Uterus (tissue), 4 donors: Measurements from ENCODE around the gene NUCKS1. TPM values are rescaled to one million over a fixed set of nuclear protein-coding genes. Genes with fewer than 3 reads are reported as not detected.

Experiments
- DNase-seq, 2 donors: peaks; one replicate each; pipeline ENCODE4 v3.0.0-alpha.2; 2019 to 2020
- H3K27ac ChIP-seq, 2 donors: fragments of 200-600 bp; sonication (generic); 1 replicate in 1 of 2; 2 replicates in 1 of 2; pipeline ENCODE4 v1.5.1; 2016 to 2018
- H3K27me3 ChIP-seq, 2 donors: fragments of 200-600 bp; sonication (generic); one replicate each; pipeline ENCODE4 v1.5.1; 2018 to 2019; ENCODE audit warnings: control low read depth in 1 of 2
- H3K36me3 ChIP-seq, 2 donors: fragments of 200-600 bp; sonication (generic); one replicate each; pipeline ENCODE4 v1.5.1; 2019; ENCODE audit warnings: control low read depth in 1 of 2
- H3K4me1 ChIP-seq, 2 donors: fragments of 200-600 bp; sonication (generic); one replicate each; pipeline ENCODE4 v1.5.1; 2018 to 2019; ENCODE audit warnings: control low read depth in 1 of 2
- H3K4me3 ChIP-seq, 2 donors: fragments of 200-600 bp; sonication (generic); 1 replicate in 1 of 2; 2 replicates in 1 of 2; pipeline ENCODE4 v1.5.1; 2018 to 2019; ENCODE audit warnings: mild to moderate bottlenecking in 1 of 2
- H3K9me3 ChIP-seq, 2 donors: fragments of 200-600 bp; sonication (generic); one replicate each; pipeline ENCODE4 v1.5.1; 2019; ENCODE audit warnings: control low read depth in 1 of 2
- CTCF ChIP-seq, 4 experiments: fragments of 200-600 bp in 2 of 4; fragments of 450-650 bp in 2 of 4; sonication (generic) in 2 of 4; IDR thresholded peaks; one replicate each; pipeline ENCODE4 v1.5.1; 2016 to 2019; ENCODE audit warnings: antibody characterized with exemption in 4 of 4, mild to moderate bottlenecking in 2 of 4, moderate library complexity in 1 of 4
- POLR2A ChIP-seq, 2 donors: fragments of 450-650 bp; IDR thresholded peaks; one replicate each; pipeline ENCODE4 v1.6.1; 2016; ENCODE audit warnings: antibody characterized with exemption in 2 of 2, mild to moderate bottlenecking in 1 of 2, moderate library complexity in 1 of 2
- intact Hi-C: fragments of 100-400 bp; cut with DNase I; formaldehyde crosslinking; loops from one replicate; pipeline ENCODE4 v1.15.1; 2023; ENCODE audit warnings: low total_unique reads
- total RNA-seq, 4 donors: library from RNA; depleted of rRNA in 3 of 4; stranded (reverse); fragments of >200 nt in 3 of 4; gene quantifications; one replicate each; pipeline versions ENCODE4 v1.1.0 to v1.2.4, GENCODE V29; 2014 to 2023
- donor health status: DM: yes; HTN: yes; CAD: no.

Gene NUCKS1
- total RNA-seq, 4 donors from 2014 or later: 59.4 to 286 (median 159) TPM

GRCh38 chr1:205766038-205766437, 16.1 kb upstream of the NUCKS1 start:
- Histone ChIP-seq H3K27ac (no peak overlapping the region), H3K4me1 (no peaks in the 10 kb centered on the region), H3K9me3 (no peaks in the 10 kb centered on the region), H3K27me3 (no peaks in the 10 kb centered on the region), H3K36me3 (no peaks in the 10 kb centered on the region), H3K4me3 (no peak overlapping the region)
- intact Hi-C loops: no loop called here
- no peak for DNase-seq
- TF ChIP-seq CTCF (IDR thresholded peaks at IDR 0.05) (no peak), POLR2A (IDR thresholded peaks at IDR 0.05) (no peak)

GRCh38 chr1:205764578-205764977, 14.6 kb upstream of the NUCKS1 start:
- Histone ChIP-seq H3K4me1 (no peaks in the 10 kb centered on the region), H3K36me3 (no peaks in the 10 kb centered on the region), H3K27me3 (no peaks in the 10 kb centered on the region), H3K4me3 (no peak overlapping the region), H3K27ac (no peak overlapping the region), H3K9me3 (no peaks in the 10 kb centered on the region)
- intact Hi-C loops: no loop called here
- TF ChIP-seq CTCF (IDR thresholded peaks at IDR 0.05) (no peak), POLR2A (IDR thresholded peaks at IDR 0.05) (no peak)
- DNase-seq: no peak

DNA sequence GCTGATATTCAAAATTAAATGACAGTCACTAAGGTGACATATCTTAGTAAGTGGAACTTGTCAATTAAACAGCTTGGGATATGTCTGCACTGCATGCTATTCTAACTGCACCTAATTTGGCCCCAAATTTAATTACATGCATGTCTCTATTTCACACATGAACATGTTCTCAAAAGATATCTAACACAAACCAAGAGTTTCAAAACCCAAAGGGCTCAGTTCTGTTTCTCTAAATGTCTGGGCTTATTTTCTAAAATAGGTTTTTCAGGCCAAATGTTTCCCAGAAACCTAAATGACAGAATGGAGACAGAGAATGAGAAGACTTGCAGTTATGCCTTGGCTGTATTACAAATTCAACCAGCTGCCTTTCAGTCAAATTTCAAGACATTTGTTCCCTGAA, 14.0 kb upstream of the NUCKS1 start:
- Histone ChIP-seq H3K9me3 (no peaks in the 10 kb centered on the region), H3K4me3 (no peak overlapping the region), H3K4me1 (no peaks in the 10 kb centered on the region), H3K27ac (no peak overlapping the region), H3K36me3 (no peaks in the 10 kb centered on the region), H3K27me3 (no peaks in the 10 kb centered on the region)
- DNase-seq: no peak
- intact Hi-C loops: no loop called here
- no peak for TF ChIP-seq POLR2A (IDR thresholded peaks at IDR 0.05)
- no peak for TF ChIP-seq CTCF (IDR thresholded peaks at IDR 0.05)

DNA sequence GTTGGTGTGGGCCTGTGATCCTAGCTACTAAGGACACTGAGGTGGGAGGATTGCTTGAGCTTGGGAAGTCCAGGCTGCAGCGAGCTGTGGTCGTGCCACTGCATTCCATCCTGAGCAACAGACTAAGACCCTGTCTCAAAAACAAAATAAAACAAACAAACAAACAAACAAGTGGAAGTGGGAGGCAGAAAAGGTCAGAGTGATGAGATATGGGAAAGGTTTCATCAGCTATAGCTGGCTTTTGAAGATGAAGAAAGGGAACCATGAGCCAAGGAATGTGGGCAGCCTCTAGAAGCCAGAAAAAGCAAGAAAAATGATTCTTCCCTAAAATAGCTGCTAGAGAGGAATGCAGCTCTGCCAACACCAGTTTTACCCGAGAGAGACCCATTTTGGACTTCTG, 10.6 kb upstream of the NUCKS1 start:
- Histone ChIP-seq H3K36me3 (no peaks in the 10 kb centered on the region), H3K9me3 (no peaks in the 10 kb centered on the region), H3K27me3 (no peaks in the 10 kb centered on the region), H3K27ac (no peak overlapping the region), H3K4me3 (no peak overlapping the region), H3K4me1 (no peaks in the 10 kb centered on the region)
- DNase-seq: no peak
- TF ChIP-seq CTCF (IDR thresholded peaks at IDR 0.05) (no peak), POLR2A (IDR thresholded peaks at IDR 0.05) (no peak)
- intact Hi-C loops: no loop called here

GRCh38 chr1:205756552-205756951, 6.6 kb upstream of the NUCKS1 start:
- no peak for DNase-seq
- H3K4me3 ChIP-seq: no peak overlapping the region
- no peaks in the 10 kb centered on the region for H3K9me3 ChIP-seq
- intact Hi-C loops: no loop called here
- no peak overlapping the region for H3K27ac ChIP-seq
- no peaks in the 10 kb centered on the region for H3K27me3 ChIP-seq
- no peaks in the 10 kb centered on the region for H3K4me1 ChIP-seq
- H3K36me3 ChIP-seq: no peaks in the 10 kb centered on the region
- TF ChIP-seq CTCF (IDR thresholded peaks at IDR 0.05) (no peak), POLR2A (IDR thresholded peaks at IDR 0.05) (no peak)
